HepG2 (cell line): ENCODE data around the gene EYA2.

Experiments used
- CTCF ChIP-seq: sonication (generic); formaldehyde crosslinking; IDR thresholded peaks from 2 replicates; pipeline ENCODE4 v1.5.0; 2020; ENCODE audit warnings: mild to moderate bottlenecking, missing genetic modification reagents, moderate library complexity
- FOXP4 ChIP-seq: sonication (generic); formaldehyde crosslinking; IDR thresholded peaks from 2 replicates; pipeline ENCODE4 v1.4.0; 2020; ENCODE audit warnings: missing genetic modification reagents
- HNRNPH1 ChIP-seq: fragments of 200-400 bp; formaldehyde crosslinking; optimal IDR thresholded peaks from 2 replicates; pipeline ENCODE3; 2017; ENCODE audit warnings: mild to moderate bottlenecking, low read depth, low read length
- REST ChIP-seq, 2 experiments: IDR thresholded peaks; 2 replicates each; pipeline ENCODE4 v1.6.1; 2011 to 2012; ENCODE audit warnings: low read length in 2 of 2, borderline replicate concordance in 1 of 2, low read depth in 1 of 2, mild to moderate bottlenecking in 1 of 2, moderate library complexity in 1 of 2
- ZNF563 ChIP-seq: sonication (generic); formaldehyde crosslinking; IDR thresholded peaks from 2 replicates; pipeline ENCODE4 v1.8.0; 2022; ENCODE audit warnings: mild to moderate bottlenecking, moderate library complexity, missing genetic modification reagents
- TF ChIP-seq, protein P1 (sequence below): sonication (generic); formaldehyde crosslinking; IDR thresholded peaks from 2 replicates; pipeline ENCODE4 v1.5.0; 2020; ENCODE audit warnings: mild to moderate bottlenecking, low read depth, missing genetic modification reagents, borderline replicate concordance
- TF ChIP-seq, protein P2 (sequence below): sonication (generic); formaldehyde crosslinking; IDR thresholded peaks from 2 replicates; pipeline ENCODE4 v1.9.0; 2022; ENCODE audit warnings: missing genetic modification reagents, mild to moderate bottlenecking, borderline replicate concordance

GRCh38 chr20:47020231-47020630, 125.6 kb downstream of the EYA2 start:
- TF ChIP-seq REST (IDR thresholded peaks at IDR 0.05; ENCODE audit: borderline replicate concordance in 1 of 2, low read depth in 1 of 2, low read length in 2 of 2) (no peak), HNRNPH1 (no peak), FOXP4 (CRISPR knock-in tag) (no peak), CTCF (CRISPR knock-in tag) (no peak), ZNF563 (CRISPR knock-in tag) (no peak)
- TF ChIP-seq, protein P1, sequence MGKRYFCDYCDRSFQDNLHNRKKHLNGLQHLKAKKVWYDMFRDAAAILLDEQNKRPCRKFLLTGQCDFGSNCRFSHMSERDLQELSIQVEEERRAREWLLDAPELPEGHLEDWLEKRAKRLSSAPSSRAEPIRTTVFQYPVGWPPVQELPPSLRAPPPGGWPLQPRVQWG (CRISPR knock-in tag), result no peak
- TF ChIP-seq, protein P2, sequence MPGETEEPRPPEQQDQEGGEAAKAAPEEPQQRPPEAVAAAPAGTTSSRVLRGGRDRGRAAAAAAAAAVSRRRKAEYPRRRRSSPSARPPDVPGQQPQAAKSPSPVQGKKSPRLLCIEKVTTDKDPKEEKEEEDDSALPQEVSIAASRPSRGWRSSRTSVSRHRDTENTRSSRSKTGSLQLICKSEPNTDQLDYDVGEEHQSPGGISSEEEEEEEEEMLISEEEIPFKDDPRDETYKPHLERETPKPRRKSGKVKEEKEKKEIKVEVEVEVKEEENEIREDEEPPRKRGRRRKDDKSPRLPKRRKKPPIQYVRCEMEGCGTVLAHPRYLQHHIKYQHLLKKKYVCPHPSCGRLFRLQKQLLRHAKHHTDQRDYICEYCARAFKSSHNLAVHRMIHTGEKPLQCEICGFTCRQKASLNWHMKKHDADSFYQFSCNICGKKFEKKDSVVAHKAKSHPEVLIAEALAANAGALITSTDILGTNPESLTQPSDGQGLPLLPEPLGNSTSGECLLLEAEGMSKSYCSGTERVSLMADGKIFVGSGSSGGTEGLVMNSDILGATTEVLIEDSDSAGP (CRISPR knock-in tag), result no peak
